Ecto neural progenitor cell (in vitro differentiated cells): ENCODE measurements around the gene ZNF74.
"Not testable (repeated sequence)": the region's sequence is repeated elsewhere in the genome, so short reads cannot be mapped to it uniquely, and the experiment has no call there.

Experiments used
- DNase-seq: peaks from one replicate; pipeline ENCODE4 v3.0.0-alpha.2; 2018; ENCODE audit warnings: low spot score

The ZNF74 gene

GRCh38 chr22:20448630-20449029, 54.7 kb downstream of the ZNF74 start:
- DNase-seq: no peak

- no peak for DNase-seq
These were observed 56.0 kb downstream of the ZNF74 start for GRCh38 chr22:20449819-20450550.

- no peak for DNase-seq
These were observed 56.6 kb downstream of the ZNF74 start for GRCh38 chr22:20450551-20450906.

GRCh38 chr22:20451129-20451778, 57.3 kb downstream of the ZNF74 start:
- not testable (repeated sequence) for DNase-seq

- DNase-seq: no peak
These were observed 58.0 kb downstream of the ZNF74 start for GRCh38 chr22:20451920-20452319.

- no peak for DNase-seq
These were observed 59.3 kb downstream of the ZNF74 start for GRCh38 chr22:20453222-20453621.

GRCh38 chr22:20455709-20456063, 61.7 kb downstream of the ZNF74 start:
- DNase-seq: peak; percentile 19

GRCh38 chr22:20456064-20456721, 62.2 kb downstream of the ZNF74 start:
- peak; percentile 88 for DNase-seq

GRCh38 chr22:20456722-20457076, 62.7 kb downstream of the ZNF74 start:
- peak; percentile 44 for DNase-seq

GRCh38 chr22:20457506-20458240, 63.7 kb downstream of the ZNF74 start:
- no peak for DNase-seq
